ENCODE results near the gene EBF4.

- TF ChIP-seq CTCF (IDR thresholded peaks at IDR 0.05) = no peak
- TF ChIP-seq ZFX (IDR thresholded peaks at IDR 0.05; ENCODE audit: borderline replicate concordance) = no peak
Observed at GRCh38 chr20:2797136-2797983, 104.8 kb downstream of the EBF4 start.
